GM21619 (cell line): ENCODE measurements around the gene CCL4.

Experiments used
- ATAC-seq: cut with Tn5 transposase; IDR thresholded peaks from one replicate; pipeline ENCODE4 v1.9.1; 2021; ENCODE audit not compliant: unreplicated experiment

CCL4 gene

DNA sequence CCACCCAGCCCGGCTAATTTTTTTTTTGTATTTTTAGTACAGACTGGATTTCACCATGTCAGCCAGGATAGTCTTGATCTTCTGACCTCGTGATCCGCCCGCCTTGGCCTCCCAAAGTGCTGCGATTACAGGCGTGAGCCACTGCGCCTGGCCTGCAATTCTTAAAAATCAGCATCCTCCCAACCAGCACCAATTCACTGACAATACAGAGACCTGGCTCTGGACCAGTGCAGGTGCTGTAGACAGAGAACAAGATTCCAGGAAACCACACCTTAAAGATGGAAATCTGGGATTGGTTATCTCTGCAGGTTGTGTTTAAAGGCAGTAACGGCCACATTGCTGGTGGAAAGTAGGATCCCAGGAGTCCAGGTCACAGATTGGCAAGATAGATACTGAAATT, 39.2 kb downstream of the CCL4 start:
- ATAC-seq: no peak

DNA sequence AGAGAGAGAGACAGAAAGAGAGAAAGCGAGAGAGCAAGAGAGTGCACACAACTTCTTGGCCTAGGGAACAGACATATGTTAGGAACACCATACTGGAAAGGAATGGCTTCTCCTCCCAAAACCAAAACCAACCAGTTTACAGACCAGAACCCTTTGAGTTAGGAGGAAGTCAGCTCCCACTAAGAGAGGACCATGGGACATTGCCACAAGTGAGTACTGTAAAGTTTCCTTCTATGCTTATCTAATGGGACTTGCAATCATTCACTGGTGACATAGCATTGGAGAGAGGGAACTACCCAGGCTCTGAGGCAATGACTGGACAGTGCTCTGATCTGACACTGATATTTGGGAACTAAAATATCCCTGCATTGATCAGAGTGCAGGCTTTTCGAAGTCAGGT, 40.4 kb downstream of the CCL4 start:
- ATAC-seq: no peak

DNA sequence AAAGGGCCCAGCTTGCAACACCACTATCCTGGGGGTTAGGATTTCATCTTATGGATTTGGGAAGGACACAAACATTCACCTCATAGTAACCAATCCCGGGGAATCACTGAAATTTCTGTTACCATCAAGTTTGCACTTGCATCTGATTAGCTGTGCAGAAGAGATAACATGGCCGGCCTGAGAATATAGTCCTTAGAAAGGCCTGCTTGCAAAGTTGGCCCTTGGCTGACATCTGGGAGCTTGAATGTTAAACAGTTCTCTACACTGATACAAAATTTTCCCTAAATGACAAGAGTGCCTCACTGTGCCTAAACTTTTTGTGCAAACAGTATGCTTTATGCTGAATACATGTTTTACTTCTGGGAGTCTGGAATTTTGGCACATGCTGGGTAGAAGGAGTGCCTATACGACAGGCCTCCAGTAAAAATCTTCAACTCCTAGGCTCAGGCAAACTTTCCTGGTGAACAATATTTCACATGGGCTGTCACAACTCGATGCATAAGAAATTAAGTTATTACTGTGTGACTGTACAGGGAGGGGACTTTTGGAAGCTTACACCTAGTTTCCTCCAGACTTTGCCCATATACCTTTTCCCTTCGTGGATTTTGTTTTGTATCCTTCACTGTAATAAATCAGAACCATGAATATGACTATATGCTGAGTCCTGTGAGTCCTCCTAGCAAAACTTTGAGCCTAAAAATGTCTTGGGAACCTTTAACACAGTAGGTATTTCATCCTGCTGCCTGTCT, 41.5 kb downstream of the CCL4 start:
- no peak for ATAC-seq

DNA sequence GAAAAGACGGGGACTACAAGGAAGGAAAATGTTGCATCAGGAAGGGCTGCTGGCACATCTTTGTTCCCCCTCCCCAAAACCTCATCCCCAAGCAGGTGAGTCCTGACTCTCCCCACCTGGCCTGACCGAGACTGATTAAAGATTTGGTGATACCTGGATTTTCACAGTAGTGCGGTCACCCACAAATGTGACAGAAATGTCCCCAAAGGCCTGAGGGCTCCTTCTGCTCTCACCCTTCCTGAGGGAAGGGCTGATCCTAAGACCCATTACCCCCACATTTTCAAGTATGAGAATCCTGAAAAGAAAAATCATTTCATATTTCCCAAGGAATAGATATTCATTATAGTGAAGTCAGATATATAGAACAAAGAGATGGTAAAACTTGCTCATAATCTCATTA, 44.0 kb downstream of the CCL4 start:
- ATAC-seq: no peak

DNA sequence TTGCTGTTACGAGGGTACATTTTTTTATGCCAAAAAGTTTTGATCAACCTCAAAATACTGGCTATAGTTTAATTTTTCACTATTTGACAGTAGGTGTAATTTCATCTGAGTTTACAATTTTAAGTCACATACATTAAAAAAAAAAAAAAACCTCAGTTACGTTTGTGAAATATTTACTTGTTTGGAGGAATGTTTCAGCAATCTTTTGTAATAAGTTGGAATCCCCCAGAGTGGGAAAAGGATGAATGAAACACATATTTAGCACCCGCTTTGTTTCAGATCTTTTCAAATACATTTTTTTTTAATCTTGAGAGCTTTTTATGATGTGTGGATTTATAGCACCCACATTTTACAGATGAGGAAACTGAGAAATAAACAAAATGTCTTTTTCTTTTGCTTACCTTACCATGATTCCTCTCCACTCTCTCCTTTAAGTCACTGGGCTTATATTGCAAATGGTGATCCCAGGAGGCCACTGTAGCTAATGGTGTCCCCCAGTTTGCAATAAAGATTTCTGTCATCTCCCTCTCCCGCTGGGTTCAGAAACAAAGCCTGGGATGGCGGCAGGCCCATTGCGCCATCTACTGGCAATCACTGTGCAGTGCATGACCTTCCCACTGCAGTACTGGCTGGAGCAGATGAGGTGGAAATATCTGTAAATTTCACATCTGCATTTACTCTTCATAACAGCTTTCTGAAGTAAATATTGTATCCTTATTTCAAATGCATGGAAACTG, 45.1 kb downstream of the CCL4 start:
- ATAC-seq: no peak

DNA sequence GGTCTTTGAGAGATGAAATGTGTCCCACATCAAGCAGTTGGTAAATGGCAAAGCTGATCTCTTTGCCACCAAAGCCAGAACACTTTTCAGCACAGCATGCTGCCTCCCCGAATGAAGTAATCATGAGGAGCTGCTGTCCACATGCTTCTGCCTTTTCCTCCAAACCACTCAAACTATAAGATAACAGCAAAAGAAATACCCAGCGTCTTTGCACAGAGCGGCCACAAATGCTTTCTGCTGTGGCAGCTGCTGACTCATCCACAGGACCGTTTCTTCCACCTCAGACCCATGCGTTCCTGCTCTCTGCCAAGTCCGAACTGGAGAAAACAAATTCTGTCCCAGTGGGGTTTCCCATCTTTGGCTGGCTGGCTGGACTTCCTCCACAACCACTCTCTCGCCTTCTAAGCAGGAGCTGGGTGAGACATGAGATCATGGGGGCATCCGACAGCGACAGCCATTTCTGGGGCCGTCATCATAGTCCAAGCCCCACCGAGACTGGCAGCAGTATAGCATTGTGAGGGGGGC, 45.7 kb downstream of the CCL4 start:
- no peak for ATAC-seq

DNA sequence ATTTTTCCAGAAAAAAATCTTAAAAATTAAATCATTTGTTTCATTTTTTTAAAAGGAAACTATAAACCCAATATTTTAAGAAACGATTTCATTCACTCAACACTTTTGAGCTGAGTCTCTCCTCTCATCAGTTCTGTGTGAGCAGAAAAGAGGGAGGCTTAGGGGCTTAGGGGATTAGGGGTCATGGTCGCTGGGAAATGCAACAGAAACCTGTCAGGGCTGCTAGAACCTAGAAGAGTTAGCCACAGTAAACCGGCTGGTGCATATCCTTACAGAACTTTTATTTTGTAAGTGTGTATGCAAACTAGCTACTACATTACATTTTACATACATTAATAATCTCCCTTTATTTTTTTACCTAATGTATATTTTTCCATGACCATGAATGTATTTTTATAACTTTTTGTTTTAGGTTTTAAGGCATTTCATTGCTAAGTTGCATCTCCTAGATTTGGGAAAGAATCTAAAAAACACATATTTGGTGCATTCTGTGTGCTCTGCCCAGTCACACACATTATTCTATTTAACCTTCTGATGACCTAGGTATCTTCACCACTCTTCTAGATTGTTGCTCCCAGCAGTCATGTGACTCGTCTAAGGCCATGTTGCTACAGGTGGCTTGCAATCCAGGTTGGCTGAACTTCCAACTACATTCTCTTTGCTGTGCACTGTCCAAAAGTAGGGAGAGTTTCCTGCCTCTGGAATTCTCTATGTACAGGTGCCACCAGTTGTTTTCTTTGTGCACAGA, 48.4 kb downstream of the CCL4 start:
- ATAC-seq: no peak

DNA sequence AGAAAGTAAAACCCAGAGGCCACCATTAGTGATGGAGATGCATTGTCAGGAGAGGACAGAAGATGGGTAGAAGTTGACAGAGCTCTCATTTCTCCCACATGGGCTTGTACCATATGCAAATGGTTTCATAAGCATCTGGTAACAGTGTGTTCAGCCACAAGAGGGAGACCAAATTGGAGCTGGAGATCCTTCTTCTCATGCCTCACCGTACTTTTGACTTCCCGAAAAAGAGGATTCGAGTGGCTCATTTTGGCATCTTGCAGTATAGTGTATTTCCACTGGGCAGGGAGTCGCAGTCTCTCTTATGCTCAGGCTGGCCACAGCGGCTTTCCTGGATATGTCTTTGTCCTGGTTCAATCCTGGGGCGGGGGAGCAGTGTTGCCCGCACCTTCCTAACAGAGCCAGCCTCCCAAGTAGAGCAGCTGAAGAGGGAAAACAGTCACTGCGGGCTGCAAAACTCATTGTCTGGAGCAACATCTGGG, 49.1 kb downstream of the CCL4 start:
- ATAC-seq: no peak

DNA sequence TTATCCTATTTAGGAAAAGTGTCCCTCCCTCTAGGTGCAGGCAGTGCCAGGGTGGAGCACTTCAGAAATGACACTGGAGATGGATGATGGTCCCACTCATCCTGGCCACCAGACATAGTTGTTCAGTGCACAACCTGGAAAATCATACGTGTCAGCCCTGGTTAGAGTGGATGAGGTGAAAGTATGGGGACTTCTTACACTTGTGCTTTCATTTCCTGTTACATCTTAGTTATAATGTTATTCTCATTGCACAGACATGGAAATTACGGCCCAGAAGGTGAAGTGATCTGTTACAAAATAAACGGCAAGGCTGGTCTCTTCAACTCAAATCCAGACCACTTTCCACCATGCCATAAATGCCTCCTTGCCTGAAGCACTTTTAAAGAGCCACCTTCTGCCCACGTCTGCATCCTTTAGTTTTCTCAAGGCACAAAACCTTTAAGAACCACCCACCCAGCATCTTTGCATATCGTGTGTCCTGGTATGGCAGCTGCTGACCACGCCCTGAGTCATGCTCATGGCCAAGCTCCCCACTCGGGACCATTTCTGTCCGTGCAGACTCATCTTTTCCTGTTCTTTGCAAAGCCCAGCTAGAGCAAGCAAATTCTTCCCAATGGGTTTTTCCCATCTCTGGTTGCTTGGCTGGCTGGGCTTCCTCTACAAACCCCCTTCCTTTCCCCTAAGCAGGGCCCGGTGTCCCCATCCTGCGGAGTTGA, 50.4 kb downstream of the CCL4 start:
- no peak for ATAC-seq
